Heart left ventricle (tissue), 16 donors: Measurements from ENCODE around the gene SERPINA5. TPM values are rescaled to one million over a fixed set of nuclear protein-coding genes. Genes with fewer than 3 reads are reported as not detected.
A peak's percentile ranks its signal among the peaks of the same experiment; 100 is the strongest.

Experiments
- ATAC-seq, 4 donors: fragments of 200-7000 bp; cut with Tn5 transposase; one replicate each; pipeline ENCODE4 v1.9.1; 2020 to 2022; ENCODE audit warnings: moderate library complexity in 4 of 4, mild to moderate bottlenecking in 3 of 4, moderate number of reproducible peaks in 1 of 4
- DNase-seq, 5 donors: peaks; one replicate each; pipeline ENCODE4 v3.0.0-alpha.2; 2020
- H3K27ac ChIP-seq, 12 donors: fragments of 200-600 bp; sonication (generic) in 4 of 12; one replicate each; pipeline versions ENCODE4 v1.5.0 to v1.8.0; 2016 to 2022; ENCODE audit warnings: mild to moderate bottlenecking in 2 of 12
- H3K27me3 ChIP-seq, 9 donors: fragments of 200-600 bp; sonication (generic) in 2 of 9; one replicate each; pipeline versions ENCODE4 v1.5.1 to v1.8.0; 2016 to 2022; ENCODE audit warnings: mild to moderate bottlenecking in 3 of 9
- H3K36me3 ChIP-seq, 9 donors: fragments of 200-600 bp; sonication (generic) in 2 of 9; one replicate each; pipeline versions ENCODE4 v1.5.0 to v1.8.0; 2018 to 2022; ENCODE audit warnings: mild to moderate bottlenecking in 2 of 9
- H3K4me1 ChIP-seq, 12 donors: fragments of 200-600 bp; sonication (generic) in 4 of 12; one replicate each; pipeline versions ENCODE4 v1.5.0 to v1.8.0; 2016 to 2022; ENCODE audit warnings: mild to moderate bottlenecking in 3 of 12
- H3K4me3 ChIP-seq, 12 donors: fragments of 200-600 bp; sonication (generic) in 4 of 12; one replicate each; pipeline versions ENCODE4 v1.5.0 to v1.8.0; 2017 to 2022; ENCODE audit warnings: mild to moderate bottlenecking in 9 of 12, moderate library complexity in 4 of 12
- H3K9me3 ChIP-seq, 12 donors: fragments of 200-600 bp; sonication (generic) in 4 of 12; one replicate each; pipeline versions ENCODE4 v1.5.0 to v1.8.0; 2016 to 2022; ENCODE audit warnings: mild to moderate bottlenecking in 1 of 12
- POLR2A ChIP-seq, 2 donors: fragments of 450-650 bp; IDR thresholded peaks; one replicate each; pipeline ENCODE4 v1.6.1; 2017; ENCODE audit warnings: antibody characterized with exemption in 2 of 2, mild to moderate bottlenecking in 2 of 2, moderate library complexity in 2 of 2
- WGBS, 4 donors: extraction: QIAGEN DNeasy Blood & Tissue Kit in 2 of 4; methylation state at CpG; one replicate each; pipeline versions ENCODE4 v1.1.5 to v1.1.7; 2013 to 2018; 5-methylcytosine and 5-hydroxymethylcytosine counted together
- intact Hi-C, 10 donors: fragments of 100-400 bp; cut with DNase I; formaldehyde crosslinking; loops; one replicate each; pipeline versions ENCODE4 v1.11.1 to v1.14.2; 2022
- polyA plus RNA-seq, 2 donors: library from polyadenylated mRNA; stranded (reverse); fragments of 200-250 nt; gene quantifications; one replicate each; pipeline ENCODE4 v1.2.3, GENCODE V29; 2013
- total RNA-seq, 9 donors: library from RNA; depleted of rRNA in 2 of 9; stranded (reverse); fragments of >200 nt in 2 of 9; fragmentation: NEBNext Ultra II Directional in 3 of 9; extraction: Animal tissue kit (Norgen Biotek cat#: 25700) in 3 of 9; gene quantifications; one replicate each; pipeline versions ENCODE4 v1.1.0 to v1.2.4, GENCODE V29; 2016 to 2023
- TF ChIP-seq, protein P1 (sequence below), 12 donors: fragments of 200-600 bp; sonication (generic) in 4 of 12; IDR thresholded peaks; one replicate each; pipeline versions ENCODE4 v1.5.0 to v1.8.0; 2018 to 2022; ENCODE audit warnings: antibody characterized with exemption in 12 of 12, mild to moderate bottlenecking in 5 of 12
- donor health status: ischemic (EF 13 %, LVEDD 7.1; RV severe dilation, severe dysfunction).
- donor health status: healthy with polysubstance abuse.
- donor health status: DM: no; HTN: yes; CAD: no.
- donor health status: DM: no; HTN: no; CAD: no.
- donor health status: ischemic (EF 25% LVEDD 6.9; RV normal size, moderate dysfunction).
- donor health status: ischemic (EF 25% LVEDD 5.7; RV mildly dilated, moderate dysfunction).
- donor health status: healthy.
- donor health status: DM: yes; HTN: yes; CAD: no.
- donor health status: ischemic (EF 35%, LVEDD 5.7; RV mildly dilated, moderate dysfunction).
- donor health status: nonischemic (EF 11% LVEDD 7.7; RV severe dilation, severe dysfunction).
- donor health status: DM: yes; HTN: yes; CAD: no.
- donor health status: PGD.
- donor health status: ischemic (EF 29% LVEDD 5.4; RV normal size, mild dysfunction).
- donor health status: nonischemic (EF 23%, LVEDD 6.1; RV moderate dilation, normal function).

The SERPINA5 gene
- total and polyA plus RNA-seq, 11 donors: 0.54 to 4.5 (median 1.1) TPM

GRCh38 chr14:94631050-94631449 lies 49.8 kb downstream of the SERPINA5 start:
- TF ChIP-seq, protein P1, sequence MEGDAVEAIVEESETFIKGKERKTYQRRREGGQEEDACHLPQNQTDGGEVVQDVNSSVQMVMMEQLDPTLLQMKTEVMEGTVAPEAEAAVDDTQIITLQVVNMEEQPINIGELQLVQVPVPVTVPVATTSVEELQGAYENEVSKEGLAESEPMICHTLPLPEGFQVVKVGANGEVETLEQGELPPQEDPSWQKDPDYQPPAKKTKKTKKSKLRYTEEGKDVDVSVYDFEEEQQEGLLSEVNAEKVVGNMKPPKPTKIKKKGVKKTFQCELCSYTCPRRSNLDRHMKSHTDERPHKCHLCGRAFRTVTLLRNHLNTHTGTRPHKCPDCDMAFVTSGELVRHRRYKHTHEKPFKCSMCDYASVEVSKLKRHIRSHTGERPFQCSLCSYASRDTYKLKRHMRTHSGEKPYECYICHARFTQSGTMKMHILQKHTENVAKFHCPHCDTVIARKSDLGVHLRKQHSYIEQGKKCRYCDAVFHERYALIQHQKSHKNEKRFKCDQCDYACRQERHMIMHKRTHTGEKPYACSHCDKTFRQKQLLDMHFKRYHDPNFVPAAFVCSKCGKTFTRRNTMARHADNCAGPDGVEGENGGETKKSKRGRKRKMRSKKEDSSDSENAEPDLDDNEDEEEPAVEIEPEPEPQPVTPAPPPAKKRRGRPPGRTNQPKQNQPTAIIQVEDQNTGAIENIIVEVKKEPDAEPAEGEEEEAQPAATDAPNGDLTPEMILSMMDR (IDR thresholded peaks at IDR 0.05): no peak
- TF ChIP-seq POLR2A (IDR thresholded peaks at IDR 0.05): no peak
- Histone ChIP-seq H3K27me3 (peaks cover 0 to 24% (median 0%) of the 10 kb centered on the region in 9 donors), H3K36me3 (no peaks in the 10 kb centered on the region), H3K4me1 (no peaks in the 10 kb centered on the region), H3K27ac (no peak overlapping the region), H3K4me3 (no peak overlapping the region), H3K9me3 (no peaks in the 10 kb centered on the region)
- DNase-seq (no peak), ATAC-seq (no peak)
- 87 to 93% (median 90%) methylated on average over 1 of the region's 1 CpG for WGBS, 4 donors
- intact Hi-C loops: no loop called here

- intact Hi-C loops: no loop called here
- no peak for TF ChIP-seq POLR2A (IDR thresholded peaks at IDR 0.05)
- TF ChIP-seq, protein P1 (IDR thresholded peaks at IDR 0.05): no peak
- no peak for ATAC-seq
- WGBS, 4 donors: 73 to 84% (median 82%) methylated on average over 7 of the region's 7 CpGs
- H3K4me1 ChIP-seq: no peaks in the 10 kb centered on the region
- peaks cover 0 to 24% (median 0%) of the 10 kb centered on the region in 9 donors for H3K27me3 ChIP-seq
- H3K9me3 ChIP-seq: no peaks in the 10 kb centered on the region
- no peak overlapping the region for H3K4me3 ChIP-seq
- no peaks in the 10 kb centered on the region for H3K36me3 ChIP-seq
- no peak overlapping the region for H3K27ac ChIP-seq
- no peak for DNase-seq
Observed at GRCh38 chr14:94631536-94632304, 50.5 kb downstream of the SERPINA5 start.

DNA sequence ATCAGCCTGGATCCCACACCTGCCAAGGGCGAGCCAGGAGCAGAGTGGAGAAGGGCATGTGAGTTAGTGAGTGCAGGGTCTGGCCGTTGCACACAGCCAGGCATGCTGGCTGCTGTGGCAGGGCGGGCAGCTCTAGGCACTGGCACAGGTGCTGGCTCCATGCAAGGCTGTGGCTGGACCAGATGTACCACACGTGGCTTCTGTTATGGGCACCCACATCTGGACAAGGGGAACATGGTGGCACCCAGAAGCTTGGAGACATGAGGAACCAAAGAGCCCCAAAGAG lies 51.0 kb downstream of the SERPINA5 start:
- 68 to 76% (median 70%) methylated on average over 4 of the region's 4 CpGs for WGBS, 4 donors
- ATAC-seq (no peak), DNase-seq (no peak)
- no peak for TF ChIP-seq POLR2A (IDR thresholded peaks at IDR 0.05)
- TF ChIP-seq, protein P1 (IDR thresholded peaks at IDR 0.05): no peak
- H3K36me3 ChIP-seq: no peaks in the 10 kb centered on the region
- intact Hi-C loops: no loop called here
- H3K27me3 ChIP-seq: peaks cover 0 to 21% (median 0%) of the 10 kb centered on the region in 9 donors
- no peaks in the 10 kb centered on the region for H3K4me1 ChIP-seq
- H3K9me3 ChIP-seq: no peaks in the 10 kb centered on the region
- H3K27ac ChIP-seq: no peak overlapping the region
- H3K4me3 ChIP-seq: no peak overlapping the region

DNA sequence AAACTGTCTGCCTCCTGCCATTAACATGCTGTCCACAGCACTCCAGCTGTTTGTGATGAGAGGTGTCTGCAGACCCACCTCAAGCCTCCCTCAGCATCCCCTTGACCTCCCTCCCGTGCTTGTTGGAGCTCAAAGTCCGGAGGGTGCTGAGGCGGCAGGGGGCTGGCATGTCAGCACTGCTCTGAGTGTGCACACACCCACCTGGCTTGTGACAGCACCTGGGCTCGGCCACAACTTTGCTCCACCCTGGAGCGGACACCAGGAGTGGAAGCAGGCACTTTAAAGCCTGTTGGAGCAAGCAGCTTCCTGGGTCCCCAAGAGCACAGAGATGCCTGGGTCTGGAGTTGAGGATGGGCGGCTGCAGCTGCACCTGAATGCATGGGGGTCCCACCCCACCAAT lies 51.9 kb downstream of the SERPINA5 start:
- H3K36me3 ChIP-seq: no peaks in the 10 kb centered on the region
- peaks cover 0 to 18% (median 0%) of the 10 kb centered on the region in 9 donors for H3K27me3 ChIP-seq
- H3K4me3 ChIP-seq: no peak overlapping the region
- intact Hi-C loops: no loop called here
- ATAC-seq (peak in 1 of 4 donors; percentile 25), DNase-seq (no peak)
- H3K27ac ChIP-seq: no peak overlapping the region
- no peaks in the 10 kb centered on the region for H3K9me3 ChIP-seq
- H3K4me1 ChIP-seq: no peaks in the 10 kb centered on the region
- TF ChIP-seq, protein P1 (IDR thresholded peaks at IDR 0.05): no peak
- TF ChIP-seq POLR2A (IDR thresholded peaks at IDR 0.05): no peak
- WGBS, 4 donors: 69 to 83% (median 73%) methylated on average over 5 to 6 of the region's 6 CpGs
